GM19324 (cell line): ENCODE data around the gene WDR1.

Experiments
- ATAC-seq: cut with Tn5 transposase; IDR thresholded peaks from one replicate; pipeline ENCODE4 v1.9.1; 2021; ENCODE audit warnings: mild to moderate bottlenecking, moderate library complexity; ENCODE audit not compliant: unreplicated experiment, low FRiP score

The WDR1 gene

GRCh38 chr4:10102474-10103332 is 13.9 kb downstream of the WDR1 start:
- no peak for ATAC-seq

- ATAC-seq: no peak
Measured at GRCh38 chr4:10101671-10102473, 14.7 kb downstream of the WDR1 start.

GRCh38 chr4:10100734-10101216 is 15.8 kb downstream of the WDR1 start:
- no peak for ATAC-seq

GRCh38 chr4:10099499-10100325 is 16.9 kb downstream of the WDR1 start:
- ATAC-seq: no peak

- no peak for ATAC-seq
Measured at GRCh38 chr4:10098780-10099160, 17.8 kb downstream of the WDR1 start.

- ATAC-seq: no peak
Measured at GRCh38 chr4:10097906-10098779, 18.5 kb downstream of the WDR1 start.

- no peak for ATAC-seq
Measured at GRCh38 chr4:10096978-10097335, 19.6 kb downstream of the WDR1 start.

GRCh38 chr4:10096201-10096977 is 20.2 kb downstream of the WDR1 start:
- ATAC-seq: peak; percentile 57

- no peak for ATAC-seq
Measured at GRCh38 chr4:10095296-10095991, 21.2 kb downstream of the WDR1 start.

GRCh38 chr4:10094841-10095240 is 21.8 kb downstream of the WDR1 start:
- no peak for ATAC-seq

- ATAC-seq: no peak
Measured at GRCh38 chr4:10093801-10094552, 22.6 kb downstream of the WDR1 start.

GRCh38 chr4:10093271-10093621 is 23.4 kb downstream of the WDR1 start:
- ATAC-seq: no peak

GRCh38 chr4:10092481-10093270 is 23.9 kb downstream of the WDR1 start:
- ATAC-seq: no peak

GRCh38 chr4:10091531-10092181 is 24.9 kb downstream of the WDR1 start:
- no peak for ATAC-seq

GRCh38 chr4:10090467-10091250 is 25.9 kb downstream of the WDR1 start:
- ATAC-seq: no peak

- ATAC-seq: no peak
Measured at GRCh38 chr4:10089346-10089745, 27.3 kb downstream of the WDR1 start.
